GM18870 (cell line): ENCODE data around the gene EPHA7.

Source experiments
- ATAC-seq: cut with Tn5 transposase; IDR thresholded peaks from one replicate; pipeline ENCODE4 v1.9.1; 2021; ENCODE audit warnings: moderate library complexity; ENCODE audit not compliant: unreplicated experiment

EPHA7 gene

DNA sequence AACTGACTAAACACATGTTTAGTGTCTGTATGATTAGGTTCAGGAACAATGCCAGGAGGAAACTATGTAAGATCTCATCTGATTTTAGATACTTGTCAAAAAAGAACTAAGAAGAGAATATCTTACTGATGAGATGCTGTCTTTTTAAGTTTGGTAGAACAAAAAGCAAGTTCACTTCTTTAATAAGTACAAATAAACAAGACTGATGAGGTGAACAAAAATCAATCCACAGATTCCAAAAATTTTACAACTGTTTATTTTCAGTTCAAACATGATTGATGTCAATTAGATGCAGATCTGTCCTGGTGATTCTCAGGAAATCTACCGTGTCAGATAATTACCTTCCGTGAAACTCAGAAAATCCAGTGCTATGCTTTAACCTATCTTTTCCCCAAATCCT lies 24.9 kb downstream of the EPHA7 start:
- ATAC-seq = no peak

DNA sequence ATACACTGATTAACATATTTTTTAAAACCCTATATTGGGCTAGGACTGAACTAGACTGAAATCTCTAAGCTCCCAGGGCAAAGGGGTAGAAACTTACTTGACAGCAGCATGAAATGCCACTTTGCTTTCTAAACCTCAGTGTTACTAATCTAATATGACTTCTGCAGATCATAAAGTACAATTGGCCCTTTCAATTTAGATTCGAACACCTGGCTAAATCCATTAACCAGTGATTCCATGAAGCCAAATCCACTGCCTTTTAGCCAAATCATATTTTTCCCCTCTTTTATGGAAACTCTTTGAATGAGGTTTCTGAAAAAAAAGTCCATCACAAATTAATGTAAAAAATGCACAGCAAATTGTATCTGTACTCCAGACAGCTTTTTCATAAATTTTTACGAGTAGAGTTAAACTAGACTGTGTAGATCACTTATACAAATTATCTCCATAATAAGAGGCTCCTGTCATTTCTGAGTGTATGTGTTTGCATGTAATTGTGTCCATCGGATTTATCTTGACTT lies 25.7 kb downstream of the EPHA7 start:
- no peak for ATAC-seq

DNA sequence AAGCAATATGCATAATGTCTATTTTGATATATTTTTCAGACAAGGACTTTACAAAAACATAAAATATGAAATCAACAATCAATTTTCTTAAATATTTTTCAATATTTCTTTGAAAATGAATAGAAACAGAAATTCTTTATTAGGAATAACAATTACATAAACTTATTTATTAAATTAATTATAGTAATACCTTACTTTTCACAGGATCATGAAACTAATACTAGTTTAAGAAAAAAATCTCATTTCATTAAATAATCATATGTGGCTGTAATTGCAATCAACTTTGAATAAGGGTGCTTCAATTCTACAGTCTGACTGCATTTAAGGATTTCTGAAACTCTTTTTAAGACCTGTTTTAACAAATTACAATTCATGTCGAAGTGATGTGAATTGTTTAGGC lies 26.6 kb downstream of the EPHA7 start:
- ATAC-seq = no peak

DNA sequence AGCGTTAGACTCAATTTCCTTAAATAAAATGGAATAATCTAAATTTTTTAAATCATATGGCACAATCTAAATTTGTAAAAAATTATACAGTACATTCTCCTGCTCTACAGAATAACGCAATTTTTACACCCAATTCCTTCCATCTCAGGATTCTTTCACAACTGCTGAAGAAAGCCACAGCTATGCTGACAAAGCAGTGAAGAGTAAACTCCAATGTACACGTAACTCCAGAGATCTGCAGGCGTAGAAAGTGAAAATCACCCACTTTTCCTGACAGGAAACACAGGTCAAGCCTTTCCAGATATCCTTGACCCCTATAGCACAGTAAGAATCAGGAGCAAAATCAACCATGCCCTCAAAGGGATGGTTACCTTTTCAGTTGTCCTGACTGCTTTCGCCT lies 27.4 kb downstream of the EPHA7 start:
- ATAC-seq = no peak

DNA sequence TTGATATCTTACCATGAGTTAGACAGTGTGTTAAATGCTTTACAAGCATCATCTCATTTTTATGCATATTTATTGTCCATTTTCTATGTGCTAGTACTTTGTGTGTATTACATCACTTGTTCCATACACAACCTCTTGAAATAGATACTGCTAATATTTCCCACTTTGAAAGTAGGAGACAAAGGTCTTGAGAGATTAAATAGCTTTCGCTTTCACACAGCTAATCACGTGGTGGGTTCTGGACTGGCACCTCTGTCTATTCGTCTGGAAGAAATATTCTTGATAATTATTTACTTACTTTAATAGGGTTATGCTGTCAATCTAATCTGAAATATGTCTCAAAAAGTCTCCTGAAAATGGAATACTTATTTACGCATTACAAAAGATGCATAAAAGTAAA lies 30.2 kb downstream of the EPHA7 start:
- no peak for ATAC-seq

DNA sequence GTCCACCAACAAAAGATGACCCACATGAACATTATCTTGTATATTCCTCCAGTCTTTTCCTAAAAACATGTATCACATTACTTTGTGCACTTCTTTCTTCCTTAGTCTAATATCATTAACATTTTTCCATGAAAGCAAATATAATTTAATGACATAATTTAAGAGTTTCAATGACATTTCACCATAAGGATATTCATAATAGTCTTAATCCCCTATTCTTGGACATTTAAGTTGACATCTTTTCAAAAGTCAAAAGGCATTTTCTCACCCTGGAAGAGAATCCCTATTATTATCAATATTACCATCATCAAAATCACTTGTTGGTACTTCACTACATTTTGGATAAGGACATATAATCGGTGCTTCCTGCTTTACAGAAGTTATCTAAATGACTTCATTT lies 31.3 kb downstream of the EPHA7 start:
- no peak for ATAC-seq

DNA sequence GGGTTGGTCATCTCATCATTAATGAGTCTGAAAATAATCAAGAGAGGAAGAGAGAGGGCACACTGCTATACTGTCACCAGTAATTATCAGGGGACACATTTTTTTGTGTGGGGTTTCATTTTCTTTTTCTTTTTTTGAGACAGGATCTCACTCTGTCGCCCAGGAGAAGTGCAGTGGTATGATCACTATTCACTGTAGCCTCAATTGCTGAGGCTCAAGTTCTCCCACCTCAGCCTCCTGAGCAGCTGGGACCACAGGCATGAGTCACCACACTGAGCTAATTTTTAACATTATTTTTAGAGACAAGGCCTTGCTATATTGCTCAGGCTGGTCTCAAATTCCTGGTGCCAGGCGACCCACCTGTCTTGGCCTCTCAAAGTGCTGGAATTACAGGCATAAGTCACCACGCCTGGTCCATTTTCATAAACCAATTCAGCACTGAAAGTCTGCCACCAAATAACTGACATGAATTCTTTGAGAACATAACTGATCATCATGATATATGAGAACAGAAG lies 43.3 kb downstream of the EPHA7 start:
- no peak for ATAC-seq

DNA sequence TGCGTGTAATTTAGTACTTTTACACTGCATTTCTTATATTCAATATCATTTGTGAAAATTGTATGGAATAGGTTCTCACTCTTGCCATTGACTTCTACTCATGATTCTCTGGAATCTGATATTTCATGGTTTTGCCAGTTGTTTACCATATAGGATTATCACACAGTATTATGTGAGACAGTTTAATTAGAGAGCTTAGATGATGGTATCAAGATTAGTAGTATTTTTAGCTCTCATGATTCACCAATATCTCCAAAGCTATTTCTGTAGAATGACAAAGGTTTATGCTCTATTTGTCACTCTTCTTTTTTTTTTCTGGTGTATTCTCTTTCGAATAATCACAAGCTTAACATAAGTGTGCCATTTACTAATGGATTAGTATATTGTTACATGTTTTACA lies 45.9 kb downstream of the EPHA7 start:
- no peak for ATAC-seq

DNA sequence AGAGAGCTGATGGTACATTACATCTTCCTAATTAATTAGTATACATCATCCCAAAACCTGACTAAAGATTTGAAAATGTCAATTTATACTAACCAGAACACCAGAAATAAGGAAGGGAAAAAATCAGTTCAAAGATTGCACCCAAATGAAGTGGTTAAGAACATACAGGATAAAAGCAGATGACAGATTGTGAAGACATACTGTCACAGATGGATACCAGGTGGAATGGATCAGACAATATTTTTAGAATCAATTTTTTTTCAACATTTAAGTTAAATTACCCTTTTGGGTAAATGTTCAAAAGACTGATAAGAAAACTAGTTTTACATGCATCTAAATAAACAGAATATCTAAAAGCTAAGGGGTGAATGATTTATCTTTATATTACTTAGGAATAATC lies 47.6 kb downstream of the EPHA7 start:
- no peak for ATAC-seq

DNA sequence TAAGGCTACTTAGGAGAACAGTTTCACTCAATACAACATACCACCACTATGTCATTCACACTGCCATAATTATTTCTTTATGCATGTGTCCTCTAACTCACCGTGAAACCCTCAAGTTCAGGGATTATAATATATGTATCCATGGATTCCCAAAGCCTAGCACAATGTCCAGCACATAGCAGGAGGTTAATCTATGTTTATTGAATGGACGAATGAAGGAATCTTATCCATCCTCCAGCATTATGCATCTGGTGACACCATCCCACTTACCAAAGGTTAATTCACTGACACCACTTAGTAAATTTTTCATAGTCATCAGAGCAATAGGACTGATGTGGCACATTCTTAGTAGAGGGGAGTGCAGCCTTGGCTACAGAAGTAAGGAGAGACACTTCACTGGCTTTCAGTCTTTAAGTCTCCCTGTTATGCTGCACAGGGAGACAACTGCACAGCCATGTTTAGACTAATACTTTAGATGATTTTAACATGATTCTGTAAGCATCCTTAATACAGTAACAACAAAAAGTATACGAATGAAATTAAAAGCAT lies 49.7 kb downstream of the EPHA7 start:
- ATAC-seq = no peak

GRCh38 chr6:93366506-93366905 lies 52.9 kb downstream of the EPHA7 start:
- ATAC-seq = no peak

GRCh38 chr6:93365445-93365844 lies 53.9 kb downstream of the EPHA7 start:
- no peak for ATAC-seq

DNA sequence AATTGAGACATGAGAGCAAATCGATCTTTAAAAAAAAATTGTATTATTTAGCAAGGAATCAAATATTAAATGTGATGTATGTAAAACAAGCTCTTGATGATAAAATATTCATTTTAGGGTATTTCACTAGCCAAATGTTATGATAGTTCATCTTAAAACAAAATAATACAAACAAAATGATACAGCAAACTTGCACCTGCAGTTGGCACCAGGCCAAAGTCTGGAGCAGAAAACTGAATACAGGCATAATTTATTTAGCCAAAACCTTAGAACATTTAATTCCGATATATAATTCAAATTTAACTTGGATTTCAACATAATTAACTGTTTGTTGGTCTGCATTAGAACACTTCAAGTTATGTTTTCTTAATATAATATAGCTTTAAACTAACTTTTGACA lies 60.9 kb downstream of the EPHA7 start:
- ATAC-seq = no peak

- ATAC-seq = no peak
Observed at GRCh38 chr6:93352604-93353003, 66.8 kb downstream of the EPHA7 start.

GRCh38 chr6:93351222-93351621 lies 68.1 kb downstream of the EPHA7 start:
- no peak for ATAC-seq

GRCh38 chr6:93350774-93351173 lies 68.6 kb downstream of the EPHA7 start:
- no peak for ATAC-seq

DNA sequence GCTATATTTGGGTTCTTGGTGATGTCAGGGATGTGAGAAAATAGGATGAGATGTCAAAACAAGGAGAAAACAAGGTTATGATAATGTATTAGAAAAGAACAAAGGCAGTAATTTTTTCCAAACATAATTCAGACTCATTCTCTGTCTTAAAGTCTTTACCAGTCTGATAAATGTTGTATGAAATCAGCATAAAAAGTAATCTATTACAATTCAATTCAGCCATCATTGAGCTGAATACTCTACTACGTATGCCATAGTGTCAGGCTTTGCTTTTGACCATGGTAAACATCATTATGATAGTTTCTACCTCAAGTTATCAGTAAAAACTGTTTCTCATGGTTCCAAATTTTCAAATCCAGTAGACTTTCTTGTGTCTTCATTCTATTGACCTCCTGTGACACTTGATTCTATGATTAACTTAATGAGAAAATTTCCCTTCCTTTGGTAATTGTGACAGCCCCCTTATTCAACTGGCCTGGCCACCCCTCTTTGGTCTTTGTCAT lies 75.0 kb downstream of the EPHA7 start:
- ATAC-seq = no peak

DNA sequence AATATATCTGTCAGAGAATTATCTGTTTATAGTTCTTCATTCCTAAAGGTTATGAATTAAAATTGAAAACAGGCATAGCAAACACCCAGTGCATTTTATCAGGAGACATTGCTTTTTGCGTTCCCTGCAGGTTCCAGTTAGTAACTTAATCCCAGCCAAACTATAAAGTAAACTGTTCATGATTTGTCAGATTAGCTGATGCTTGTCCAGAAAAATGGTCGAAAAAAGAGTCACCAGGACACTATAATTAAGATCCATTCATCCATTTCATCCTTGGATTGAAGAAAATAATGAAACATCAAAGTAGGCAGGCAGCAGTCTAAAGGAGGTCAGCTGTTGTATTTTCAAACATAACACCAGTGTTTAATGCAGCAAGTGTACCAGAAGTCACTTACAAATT lies 75.9 kb downstream of the EPHA7 start:
- ATAC-seq = no peak

DNA sequence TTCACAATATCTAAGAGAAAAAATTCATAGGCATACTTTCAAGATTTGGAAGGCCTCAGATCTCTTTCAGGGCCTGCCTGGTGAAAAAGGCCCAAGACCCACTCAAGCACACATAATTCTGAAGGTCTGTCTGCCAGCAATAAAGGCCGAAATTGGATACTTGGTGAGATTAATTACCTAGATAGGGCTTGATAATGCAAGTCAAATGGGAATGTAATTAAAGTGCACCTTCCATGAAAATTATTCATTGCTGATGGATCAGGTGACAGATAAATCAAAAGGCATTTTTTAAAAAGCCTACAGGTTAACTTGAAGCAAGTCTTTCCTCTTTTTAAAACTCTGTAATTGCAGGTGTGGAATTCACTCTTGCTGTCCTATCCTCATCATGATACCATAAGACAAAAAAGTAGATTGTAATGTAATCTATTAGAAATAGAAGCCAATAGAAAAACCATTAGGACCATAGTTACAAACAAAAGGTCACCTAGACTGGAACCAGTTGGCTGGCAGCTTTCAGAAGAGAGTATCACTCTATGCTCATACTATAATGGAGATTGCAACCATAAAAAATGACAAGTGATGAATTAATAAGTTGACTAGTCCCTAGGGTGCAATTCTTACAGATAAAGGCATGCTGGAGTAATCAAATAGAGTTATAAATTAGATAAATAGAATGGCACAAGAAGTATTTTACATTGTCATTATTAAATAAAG lies 77.3 kb downstream of the EPHA7 start:
- ATAC-seq = no peak

- no peak for ATAC-seq
Observed at GRCh38 chr6:93337772-93338394, 81.5 kb downstream of the EPHA7 start.

GRCh38 chr6:93337014-93337413 lies 82.3 kb downstream of the EPHA7 start:
- no peak for ATAC-seq
